ENCODE measurements around the gene PLA2G10.

GRCh38 chr16:14629612-14629918 lies 64.5 kb downstream of the PLA2G10 start:
- TF ChIP-seq CTCF (IDR thresholded peaks at IDR 0.05) (no peak), POLR2A (IDR thresholded peaks at IDR 0.05) (no peak), POLR2AphosphoS5 (IDR thresholded peaks at IDR 0.05) (no peak)
